ENCODE results near the gene IL31.

DNA sequence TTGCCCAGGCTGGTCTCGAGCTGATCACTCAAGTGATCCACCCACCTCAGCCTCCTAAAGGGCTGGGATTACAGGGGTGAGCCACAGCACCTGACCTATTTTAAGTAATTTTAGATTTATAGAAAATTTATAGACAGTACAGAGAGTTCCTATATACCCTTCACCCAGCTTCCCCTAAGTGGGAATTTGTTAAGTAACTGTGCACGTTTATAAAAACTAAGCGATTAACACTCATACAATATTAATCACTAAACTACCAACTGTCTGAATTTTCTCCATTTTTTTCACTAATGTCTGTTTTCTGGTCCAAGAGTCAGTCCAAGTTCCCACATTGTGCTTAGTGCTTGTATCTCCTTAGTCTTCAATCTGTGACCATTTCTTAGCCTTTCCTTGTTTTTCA is 5.5 kb downstream of the IL31 start:
- TF ChIP-seq CTCF (conservative IDR thresholded peaks at IDR 0.05; ENCODE audit: low read depth, low read length) (no peak), EZH2 (IDR thresholded peaks at IDR 0.05; ENCODE audit: borderline replicate concordance, low read depth, low read length, poor library complexity, severe bottlenecking) (no peak)

Data from A673 (cell line).